ENCODE measurements around the gene AJM1. TPM values are rescaled to one million over a fixed set of nuclear protein-coding genes. Genes with fewer than 3 reads are reported as not detected.
"Not testable (repeated sequence)": the region's sequence is repeated elsewhere in the genome, so short reads cannot be mapped to it uniquely, and the experiment has no call there.

AJM1 gene
- total and polyA plus RNA-seq, 2 of the 8 experiments (the other 6 are each of a cell fraction or from before 2014, with no cell fraction given) = 0.12 to 0.97 TPM

DNA sequence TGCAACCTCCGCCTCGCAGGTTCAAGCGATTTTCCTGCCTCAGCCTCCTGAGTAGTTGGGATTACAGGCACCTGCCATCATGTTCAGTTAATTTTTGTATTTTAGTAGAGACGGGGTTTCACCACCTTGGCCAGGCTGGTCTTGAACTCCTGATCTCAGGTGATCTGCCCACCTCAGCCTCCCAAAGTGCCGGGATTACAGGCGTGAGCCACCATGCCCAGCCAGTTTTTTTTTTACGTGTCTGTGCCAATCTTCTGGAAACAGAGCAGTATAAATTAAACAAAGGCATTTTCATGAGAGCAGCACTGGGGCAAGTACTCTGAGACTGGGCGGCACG, 40.6 kb downstream of the AJM1 start:
- not testable (repeated sequence) for H3K27me3 ChIP-seq (replicated peaks in 1 of 4; ENCODE audit: control insufficient read depth in 3 of 4, extremely low read depth in 1 of 4, insufficient read depth in 3 of 4, low read length in 3 of 4); H2BK12ac ChIP-seq (ENCODE audit: low read depth, low read length); H4K5ac ChIP-seq (ENCODE audit: insufficient read length, low read depth, low read length); H3K23me2 ChIP-seq (ENCODE audit: low read depth, low read length); H3K56ac ChIP-seq (replicated peaks; ENCODE audit: insufficient read length, low read depth, low read length); H2BK120ac ChIP-seq (replicated peaks; ENCODE audit: low read depth, low read length); DNase-seq (ENCODE audit: low read depth in 1 of 2, low spot score in 2 of 2); H3K79me1 ChIP-seq (ENCODE audit: low read depth, low read length); H3K23ac ChIP-seq (ENCODE audit: insufficient read length); H4K91ac ChIP-seq (replicated peaks; ENCODE audit: insufficient read length, low read length); H3K4me1 ChIP-seq (replicated peaks in 1 of 4; ENCODE audit: control insufficient read depth in 3 of 4, insufficient read depth in 4 of 4, low read length in 3 of 4); H4K20me1 ChIP-seq (replicated peaks in 1 of 2; ENCODE audit: control insufficient read depth in 1 of 2, insufficient read depth in 2 of 2, low read length in 2 of 2); H2BK5ac ChIP-seq (ENCODE audit: low read depth, low read length); H3K9ac ChIP-seq (replicated peaks in 1 of 4; ENCODE audit: extremely low read depth in 1 of 4, low read depth in 3 of 4, low read length in 3 of 4); H2BK15ac ChIP-seq (ENCODE audit: low read length); FAIRE-seq; H3K36me3 ChIP-seq (ENCODE audit: control insufficient read depth in 2 of 4, insufficient read depth in 4 of 4, low read length in 3 of 4); H2AK5ac ChIP-seq (ENCODE audit: low read depth, low read length); H2AFZ ChIP-seq (ENCODE audit: low read length); H2BK20ac ChIP-seq (ENCODE audit: low read length); H3K18ac ChIP-seq (ENCODE audit: extremely low read depth, low read length); H3K4ac ChIP-seq (replicated peaks; ENCODE audit: insufficient read length, low read depth, low read length); H4K8ac ChIP-seq (ENCODE audit: extremely low read depth, insufficient read depth, low read length); H3K27ac ChIP-seq (ENCODE audit: low read depth, low read length); H3K4me2 ChIP-seq (ENCODE audit: insufficient read depth in 1 of 2, low read depth in 2 of 2, low read length in 2 of 2); H3K4me3 ChIP-seq (ENCODE audit: extremely low read depth in 1 of 4, insufficient read depth in 2 of 4, low read depth in 3 of 4, low read length in 4 of 4); H3K9me3 ChIP-seq (ENCODE audit: insufficient read depth in 2 of 2, low read depth in 1 of 2, low read length in 1 of 2); H3K14ac ChIP-seq (ENCODE audit: insufficient read length)
- WGBS, 2 experiments (ENCODE audit: extremely low coverage in 1 of 2, insufficient coverage in 1 of 2, insufficient read length in 1 of 2, insufficient replicate concordance in 2 of 2, low coverage in 1 of 2, low lambda C conversion rate in 2 of 2, missing lambda C conversion rate in 1 of 2) = 87% methylated on average over 9 of the region's 9 CpGs; no CpG with 5 or more reads in 1 of the 2 experiments
- CTCF ChIA-PET (ENCODE audit: partially characterized antibody) = interaction anchor here (0.9 to 1.3 kb wide), 4 partner anchors 10 to 146 kb away, joined by 3 read pairs; no protein-coding TSS in a partner anchor
- peaks cover 4 to 12% of the 10 kb centered on the region in 2 experiments; a peak in 3 of 4 replicates for H3K79me2 ChIP-seq (ENCODE audit: control insufficient read depth in 1 of 2, insufficient read depth in 2 of 2, low read length in 2 of 2)
- POLR2A ChIA-PET (ENCODE audit: partially characterized antibody) = interaction anchor here (0.6 to 2.6 kb wide), 5 partner anchors 15 to 48 kb away, joined by 3 to 16 read pairs (median 3); partner anchors contain the start of gene EDF1

- ChIA-PET CTCF (ENCODE audit: partially characterized antibody) (interaction anchor here (0.8 to 1.6 kb wide), 11 partner anchors 9 to 145 kb away, joined by 3 to 8 read pairs (median 3); no protein-coding TSS in a partner anchor), POLR2A (ENCODE audit: partially characterized antibody) (interaction anchor here (0.6 to 1.2 kb wide), 4 partner anchors 21 to 1263 kb away, joined by 3 to 4 read pairs (median 3); no protein-coding TSS in a partner anchor)
- H4K8ac ChIP-seq (ENCODE audit: extremely low read depth, insufficient read depth, low read length); H3K36me3 ChIP-seq (ENCODE audit: control insufficient read depth in 2 of 4, insufficient read depth in 4 of 4, low read length in 3 of 4); H2BK20ac ChIP-seq (ENCODE audit: low read length); H3K9ac ChIP-seq (replicated peaks in 1 of 4; ENCODE audit: extremely low read depth in 1 of 4, low read depth in 3 of 4, low read length in 3 of 4); H3K27me3 ChIP-seq (replicated peaks in 1 of 4; ENCODE audit: control insufficient read depth in 3 of 4, extremely low read depth in 1 of 4, insufficient read depth in 3 of 4, low read length in 3 of 4); H4K20me1 ChIP-seq (replicated peaks in 1 of 2; ENCODE audit: control insufficient read depth in 1 of 2, insufficient read depth in 2 of 2, low read length in 2 of 2); H2BK12ac ChIP-seq (ENCODE audit: low read depth, low read length); H3K23me2 ChIP-seq (ENCODE audit: low read depth, low read length); H4K5ac ChIP-seq (ENCODE audit: insufficient read length, low read depth, low read length); H3K23ac ChIP-seq (ENCODE audit: insufficient read length); H2BK15ac ChIP-seq (ENCODE audit: low read length); H3K56ac ChIP-seq (replicated peaks; ENCODE audit: insufficient read length, low read depth, low read length); H2BK5ac ChIP-seq (ENCODE audit: low read depth, low read length); H3K14ac ChIP-seq (ENCODE audit: insufficient read length); H2AFZ ChIP-seq (ENCODE audit: low read length); H3K4me3 ChIP-seq (ENCODE audit: extremely low read depth in 1 of 4, insufficient read depth in 2 of 4, low read depth in 3 of 4, low read length in 4 of 4); H3K79me1 ChIP-seq (ENCODE audit: low read depth, low read length); H3K4me1 ChIP-seq (replicated peaks in 1 of 4; ENCODE audit: control insufficient read depth in 3 of 4, insufficient read depth in 4 of 4, low read length in 3 of 4); H3K18ac ChIP-seq (ENCODE audit: extremely low read depth, low read length); H2AK5ac ChIP-seq (ENCODE audit: low read depth, low read length); H3K9me3 ChIP-seq (ENCODE audit: insufficient read depth in 2 of 2, low read depth in 1 of 2, low read length in 1 of 2); H3K4me2 ChIP-seq (ENCODE audit: insufficient read depth in 1 of 2, low read depth in 2 of 2, low read length in 2 of 2); H4K91ac ChIP-seq (replicated peaks; ENCODE audit: insufficient read length, low read length); H3K27ac ChIP-seq (ENCODE audit: low read depth, low read length); FAIRE-seq; DNase-seq (ENCODE audit: low read depth in 1 of 2, low spot score in 2 of 2); H2BK120ac ChIP-seq (replicated peaks; ENCODE audit: low read depth, low read length); H3K4ac ChIP-seq (replicated peaks; ENCODE audit: insufficient read length, low read depth, low read length): not testable (repeated sequence)
- peaks cover 10 to 19% of the 10 kb centered on the region in 2 experiments; a peak in 3 of 4 replicates for H3K79me2 ChIP-seq (ENCODE audit: control insufficient read depth in 1 of 2, insufficient read depth in 2 of 2, low read length in 2 of 2)
- 89% methylated on average over 10 of the region's 10 CpGs; no CpG with 5 or more reads in 1 of the 2 experiments for WGBS, 2 experiments (ENCODE audit: extremely low coverage in 1 of 2, insufficient coverage in 1 of 2, insufficient read length in 1 of 2, insufficient replicate concordance in 2 of 2, low coverage in 1 of 2, low lambda C conversion rate in 2 of 2, missing lambda C conversion rate in 1 of 2)
These were observed 41.4 kb downstream of the AJM1 start for GRCh38 chr9:136883670-136884069.

Measured in H1 (cell line).